Small intestine (tissue), 7 donors: Measurements from ENCODE around the gene PIGS. TPM values are rescaled to one million over a fixed set of nuclear protein-coding genes. Genes with fewer than 3 reads are reported as not detected.
A peak's percentile ranks its signal among the peaks of the same experiment; 100 is the strongest.
"Not testable (repeated sequence)": the region's sequence is repeated elsewhere in the genome, so short reads cannot be mapped to it uniquely, and the experiment has no call there.

Source experiments
- DNase-seq, 2 donors: peaks; one replicate each; pipeline versions ENCODE4 v3.0.0 to v3.0.0-alpha.2; 2013
- FAIRE-seq: peaks from 2 replicates; lab custom pipeline; 2012; peaks lifted over from hg19 to GRCh38; lab: Jason Lieb, UNC
- H3K27ac ChIP-seq, 3 donors: one replicate each; pipeline ENCODE4 v1.5.1; 2013; ENCODE audit warnings: low read length in 2 of 3, mild to moderate bottlenecking in 2 of 3, control low read depth in 1 of 3, inconsistent platforms in 1 of 3, low read depth in 1 of 3, moderate library complexity in 1 of 3
- H3K27me3 ChIP-seq, 3 donors: one replicate each; pipeline ENCODE4 v1.6.1; 2013; ENCODE audit warnings: low read length in 3 of 3, inconsistent platforms in 1 of 3; ENCODE audit not compliant: control insufficient read depth in 3 of 3, insufficient read depth in 3 of 3
- H3K36me3 ChIP-seq, 3 donors: one replicate each; pipeline ENCODE4 v1.6.1; 2013; ENCODE audit warnings: low read length in 3 of 3, inconsistent platforms in 1 of 3, low read depth in 1 of 3, mild to moderate bottlenecking in 1 of 3, moderate library complexity in 1 of 3; ENCODE audit not compliant: control insufficient read depth in 3 of 3, insufficient read depth in 2 of 3
- H3K4me1 ChIP-seq, 3 donors: one replicate each; pipeline ENCODE4 v1.6.1; 2013; ENCODE audit warnings: low read length in 2 of 3, inconsistent platforms in 1 of 3, low read depth in 1 of 3, mild to moderate bottlenecking in 1 of 3, moderate library complexity in 1 of 3; ENCODE audit not compliant: control insufficient read depth in 3 of 3, insufficient read depth in 2 of 3
- H3K4me3 ChIP-seq, 3 donors: one replicate each; pipeline ENCODE4 v1.5.1; 2013; ENCODE audit warnings: low read length in 3 of 3, control low read depth in 1 of 3, inconsistent platforms in 1 of 3, low read depth in 1 of 3, mild to moderate bottlenecking in 1 of 3, moderate library complexity in 1 of 3
- H3K9me3 ChIP-seq, 2 donors: one replicate each; pipeline ENCODE4 v1.6.1; 2013; ENCODE audit warnings: low read depth in 1 of 2, low read length in 1 of 2; ENCODE audit not compliant: control insufficient read depth in 2 of 2, insufficient read depth in 1 of 2
- WGBS, 3 donors: extraction: QIAGEN DNeasy Blood & Tissue Kit; methylation state at CpG; one replicate each; pipeline ENCODE4 v1.1.7; 2013; 5-methylcytosine and 5-hydroxymethylcytosine counted together
- polyA plus RNA-seq, 4 donors: library from polyadenylated mRNA; stranded (reverse) in 3 of 4; unstranded in 1 of 4; fragments of 200-250 nt in 3 of 4; fragments of 120-200 nt in 1 of 4; gene quantifications; one replicate each; pipeline versions ENCODE4 v1.2.1 to v1.2.3, GENCODE V29; 2013
- donor health status: healthy with polysubstance abuse.
- donor health status: control.
- donor health status: control.
- donor health status: Bipolar disorder and iron deficiency.
- donor health status: healthy.

Gene PIGS
- polyA plus RNA-seq, 4 donors, result 24.8 to 131 (median 39.8) TPM

GRCh38 chr17:28612936-28613872 lies 41.9 kb upstream of the PIGS start:
- FAIRE-seq (no peak), DNase-seq (peak; percentile 54 to 76)
- peaks cover 19 to 54% (median 29%) of the 10 kb centered on the region in 3 donors for H3K36me3 ChIP-seq
- peak overlapping the region in 1 of 3 donors; percentile 59 for H3K27ac ChIP-seq
- no peaks in the 10 kb centered on the region for H3K27me3 ChIP-seq
- 60 to 74% (median 70%) methylated on average over 6 of the region's 6 CpGs for WGBS, 3 donors
- H3K9me3 ChIP-seq, result no peaks in the 10 kb centered on the region
- H3K4me1 ChIP-seq, result peaks cover 0 to 22% (median 0%) of the 10 kb centered on the region in 3 donors
- H3K4me3 ChIP-seq, result no peak overlapping the region

- H3K4me1 ChIP-seq, result peaks cover 0 to 22% (median 0%) of the 10 kb centered on the region in 3 donors
- H3K27me3 ChIP-seq, result no peaks in the 10 kb centered on the region
- FAIRE-seq, result no peak
- no peak for DNase-seq
- H3K4me3 ChIP-seq, result no peak overlapping the region
- H3K27ac ChIP-seq, result peak overlapping the region in 1 of 3 donors; percentile 59
- H3K9me3 ChIP-seq, result no peaks in the 10 kb centered on the region
- H3K36me3 ChIP-seq, result peaks cover 19 to 47% (median 29%) of the 10 kb centered on the region in 3 donors
- 49 to 61% (median 51%) methylated on average over 2 of the region's 2 CpGs for WGBS, 3 donors
These were observed 41.2 kb upstream of the PIGS start for GRCh38 chr17:28612531-28612930.

GRCh38 chr17:28610376-28610775 lies 39.1 kb upstream of the PIGS start:
- H3K27ac ChIP-seq, result peak overlapping the region in 2 of 3 donors; percentile 56 to 73
- no peak overlapping the region for H3K4me3 ChIP-seq
- FAIRE-seq (no peak), DNase-seq (peak; percentile 69 to 90)
- peaks cover 4 to 35% (median 11%) of the 10 kb centered on the region in 3 donors for H3K36me3 ChIP-seq
- no peaks in the 10 kb centered on the region for H3K9me3 ChIP-seq
- H3K4me1 ChIP-seq, result peaks cover 0 to 22% (median 0%) of the 10 kb centered on the region in 3 donors
- 24 to 67% (median 47%) methylated on average over 8 of the region's 8 CpGs for WGBS, 3 donors
- no peaks in the 10 kb centered on the region for H3K27me3 ChIP-seq

GRCh38 chr17:28604031-28604430 lies 32.7 kb upstream of the PIGS start:
- not testable (repeated sequence) for FAIRE-seq

GRCh38 chr17:28599311-28600184 lies 28.2 kb upstream of the PIGS start:
- H3K27me3 ChIP-seq, result no peaks in the 10 kb centered on the region
- peaks cover 0 to 4% (median 0%) of the 10 kb centered on the region in 3 donors for H3K36me3 ChIP-seq
- peaks cover 0 to 19% (median 6%) of the 10 kb centered on the region in 3 donors for H3K4me1 ChIP-seq
- H3K9me3 ChIP-seq, result no peaks in the 10 kb centered on the region
- H3K27ac ChIP-seq, result peak overlapping the region; percentile 97 to 99 (median 99)
- WGBS, 3 donors, result 9 to 13% (median 10%) methylated on average over 40 of the region's 40 CpGs
- no peak for FAIRE-seq
- H3K4me3 ChIP-seq, result peak overlapping the region; percentile 63 to 78 (median 68)
- peak; percentile 69 to 78 for DNase-seq

More at GRCh38 chr17:28604031-28604430, 32.7 kb upstream of the PIGS start:
- Histone ChIP-seq H3K4me1 (peaks cover 0 to 10% (median 6%) of the 10 kb centered on the region in 3 donors), H3K36me3 (peaks cover 0 to 10% (median 1%) of the 10 kb centered on the region in 3 donors)
- H3K9me3 ChIP-seq, DNase-seq, H3K4me3 ChIP-seq, H3K27ac ChIP-seq, H3K27me3 ChIP-seq: not testable (repeated sequence)
- WGBS, 3 donors, result 80 to 97% (median 95%) methylated on average over 3 to 31 of the region's 31 CpGs

- 0% methylated on average over 42 to 44 of the region's 44 CpGs for WGBS, 3 donors
- H3K4me3 ChIP-seq, result peak within 1 kb of the TSS; percentile 63 to 78 (median 68)
- no peaks in the 10 kb centered on the region for H3K27me3 ChIP-seq
- no peaks in the 10 kb centered on the region for H3K9me3 ChIP-seq
- no peak for FAIRE-seq
- peaks cover 0 to 19% (median 6%) of the 10 kb centered on the region in 3 donors for H3K4me1 ChIP-seq
- DNase-seq, result peak; percentile 94 to 97
- peaks cover 0 to 4% (median 0%) of the 10 kb centered on the region in 3 donors for H3K36me3 ChIP-seq
- peak within 1 kb of the TSS; percentile 97 to 99 (median 99) for H3K27ac ChIP-seq
These were observed 27.5 kb upstream of the PIGS start, which contains the start of gene SPAG5 for GRCh38 chr17:28598799-28599310. SPAG5 (minus strand) TSS chr17:28599025; CDS start chr17:28598946, 79 bp downstream.

- Histone ChIP-seq H3K9me3 (no peaks in the 10 kb centered on the region), H3K36me3 (peaks cover 0 to 6% (median 0%) of the 10 kb centered on the region in 3 donors), H3K4me3 (peak overlapping the region; percentile 55 to 78 (median 68)), H3K27ac (peak overlapping the region in 2 of 3 donors; percentile 63 to 97), H3K27me3 (no peaks in the 10 kb centered on the region), H3K4me1 (peaks cover 0 to 19% (median 6%) of the 10 kb centered on the region in 3 donors)
- DNase-seq, result no peak
- FAIRE-seq, result no peak
- WGBS, 3 donors, result 1 to 3% (median 2%) methylated on average over 17 of the region's 17 CpGs
These were observed 27.1 kb upstream of the PIGS start for GRCh38 chr17:28598389-28598788.
